Activated T-helper 2 cell treated with anti-CD3 and anti-CD28 coated beads, Interferon-gamma antibody, Interleukin-2, Interleukin-4, amounts not matched to agents 10 μg/mL and 5 μg/mL and 100 μg/mL, durations not matched to agents 14 hours and 24 hours and 36 hours (primary cell): Measurements from ENCODE around the gene WWC2. TPM values are rescaled to one million over a fixed set of nuclear protein-coding genes. Genes with fewer than 3 reads are reported as not detected.

ENCODE experiments used
- DNase-seq: peaks from one replicate; pipeline ENCODE4 v3.0.0; 2021; ENCODE audit warnings: low spot score
- H3K27ac Mint-ChIP-seq: one replicate; pipeline ENCODE4 v1.8.0; 2021; ENCODE audit warnings: mixed read lengths
- H3K27me3 Mint-ChIP-seq: one replicate; pipeline ENCODE4 v1.8.0; 2021; ENCODE audit warnings: low read depth, mixed read lengths
- H3K36me3 Mint-ChIP-seq: one replicate; pipeline ENCODE4 v1.8.0; 2021; ENCODE audit warnings: low read depth, mixed read lengths
- H3K4me1 Mint-ChIP-seq: one replicate; pipeline ENCODE4 v1.8.0; 2021; ENCODE audit warnings: low read depth, mixed read lengths
- H3K4me3 Mint-ChIP-seq: one replicate; pipeline ENCODE4 v1.8.0; 2021; ENCODE audit warnings: low read depth, mild to moderate bottlenecking, moderate library complexity, mixed read lengths
- H3K9me3 Mint-ChIP-seq: one replicate; pipeline ENCODE4 v1.8.0; 2021; ENCODE audit warnings: mixed read lengths
- intact Hi-C: fragments of 100-400 bp; cut with micrococcal nuclease; formaldehyde crosslinking; loops from one replicate; pipeline ENCODE4 v1.15.1; 2023
- total RNA-seq: library from RNA; stranded (reverse); gene quantifications from 2 replicates; pipeline ENCODE4 v1.2.3, GENCODE V29; 2022

Gene WWC2
- total RNA-seq, 1 donor from 2014 or later = 0.50 TPM

DNA sequence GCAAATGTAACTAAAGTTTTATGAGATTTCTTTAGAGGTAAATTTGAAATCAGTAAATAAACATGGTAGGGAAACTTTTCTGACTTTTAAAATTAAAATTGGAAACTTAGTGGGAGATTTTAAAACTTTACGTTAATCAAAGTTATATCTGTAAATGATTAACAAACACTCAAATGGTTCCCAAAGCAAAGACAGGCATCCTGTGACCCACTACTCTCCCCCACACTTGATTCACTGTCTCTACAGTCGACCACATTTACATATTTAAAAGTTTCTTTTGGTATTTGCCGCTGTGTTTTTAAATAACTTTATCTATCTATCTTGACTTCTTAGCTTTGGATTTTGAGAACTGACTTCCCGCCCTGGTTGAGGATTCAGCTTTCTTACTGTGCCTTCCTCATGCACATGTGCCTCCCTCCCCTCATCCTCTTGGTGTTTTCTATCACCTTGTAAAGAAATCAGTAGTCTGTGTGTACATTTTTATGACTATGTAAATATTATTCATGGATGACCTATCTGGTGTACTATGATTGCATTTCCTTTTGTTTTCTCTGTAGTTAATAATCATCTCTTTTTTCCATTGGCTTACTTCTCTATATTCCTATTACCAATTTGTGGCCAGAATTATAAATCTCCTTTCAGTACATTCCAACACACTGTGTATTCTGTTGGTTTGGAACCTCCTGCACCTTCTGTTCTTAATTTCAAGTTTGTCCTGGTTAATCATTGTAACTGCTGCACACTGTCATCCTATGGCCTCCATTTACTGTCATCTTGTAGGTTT lies 72.6 kb downstream of the WWC2 start:
- intact Hi-C loops = no loop called here
- peaks cover 36% of the 10 kb centered on the region for H3K27me3 Mint-ChIP-seq
- H3K9me3 Mint-ChIP-seq = no peaks in the 10 kb centered on the region
- no peak overlapping the region for H3K27ac Mint-ChIP-seq
- no peak for DNase-seq
- H3K36me3 Mint-ChIP-seq = no peaks in the 10 kb centered on the region
- no peak overlapping the region for H3K4me3 Mint-ChIP-seq
- no peaks in the 10 kb centered on the region for H3K4me1 Mint-ChIP-seq

DNA sequence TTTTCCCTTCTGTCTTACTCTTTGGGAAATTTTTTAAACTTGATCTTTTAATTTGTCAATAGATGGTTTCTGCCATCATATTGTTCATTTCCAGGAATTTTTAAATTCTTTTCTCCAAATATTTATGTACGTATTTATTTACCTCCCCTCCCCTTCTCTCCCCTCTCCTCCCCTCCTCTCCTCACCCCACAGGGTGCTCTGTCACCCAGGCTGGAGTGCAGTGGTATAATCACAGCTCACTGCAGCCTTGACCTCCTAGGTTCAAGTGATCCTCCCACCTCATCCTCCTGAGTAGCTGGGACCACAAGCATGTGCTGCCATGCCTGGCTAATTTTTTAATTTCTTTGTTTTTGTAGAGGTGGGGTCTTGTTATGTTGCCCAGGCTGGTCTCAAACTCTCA lies 73.8 kb downstream of the WWC2 start:
- Mint-ChIP-seq H3K9me3 (no peaks in the 10 kb centered on the region), H3K4me1 (no peaks in the 10 kb centered on the region)

DNA sequence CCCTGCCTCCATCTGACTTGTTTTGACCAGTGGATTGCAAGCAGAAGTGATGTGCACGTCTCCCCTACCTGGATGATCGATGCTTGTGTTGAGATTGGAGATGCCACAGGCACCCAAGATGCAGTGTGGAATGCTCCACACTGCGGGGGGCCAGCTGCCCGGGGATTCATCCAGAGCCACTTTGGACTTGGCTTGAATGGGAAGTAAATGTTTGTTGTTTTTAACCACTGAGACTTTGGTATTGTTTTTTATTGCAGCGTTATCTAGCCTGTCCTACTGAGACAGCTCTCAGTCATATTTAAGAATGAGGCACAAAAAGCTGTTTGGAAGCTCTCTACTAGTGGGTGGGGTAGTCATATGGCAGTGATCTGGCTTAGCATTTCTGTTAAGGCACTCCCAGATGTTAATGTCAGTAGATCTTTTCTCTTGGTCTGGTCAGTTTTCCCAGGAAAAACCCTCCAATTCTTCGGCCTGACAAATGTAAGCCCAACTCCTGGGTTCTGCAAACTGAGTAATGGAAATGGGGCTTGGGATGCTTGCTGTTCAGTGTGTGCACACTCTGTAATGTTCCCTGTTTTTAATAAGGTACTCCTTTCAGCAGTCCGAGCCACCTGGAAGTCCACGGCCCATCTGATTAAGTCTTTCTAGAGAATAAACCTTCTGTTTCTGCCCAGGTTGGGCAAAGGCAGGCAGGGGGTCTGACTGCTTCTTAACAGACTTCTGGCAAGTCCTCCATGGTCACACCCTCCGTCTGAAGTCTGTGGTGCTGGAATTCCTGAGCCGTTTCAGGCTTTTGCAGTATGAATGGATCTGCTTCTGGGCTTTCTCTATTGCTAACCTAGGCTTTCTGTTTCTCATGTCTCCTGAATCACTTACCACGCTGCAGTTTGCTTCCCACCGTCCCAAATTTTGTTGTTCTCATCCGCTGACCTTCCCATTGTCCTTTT lies 74.8 kb downstream of the WWC2 start:
- intact Hi-C loops = no loop called here
- Mint-ChIP-seq H3K36me3 (no peaks in the 10 kb centered on the region), H3K4me3 (no peak overlapping the region)

More for the DNA sequence above, 73.8 kb downstream of the WWC2 start:
- H3K36me3 Mint-ChIP-seq = no peaks in the 10 kb centered on the region
- no peak overlapping the region for H3K27ac Mint-ChIP-seq
- no peak overlapping the region for H3K4me3 Mint-ChIP-seq
- H3K27me3 Mint-ChIP-seq = peaks cover 36% of the 10 kb centered on the region
- intact Hi-C loops = no loop called here
- no peak for DNase-seq

DNA sequence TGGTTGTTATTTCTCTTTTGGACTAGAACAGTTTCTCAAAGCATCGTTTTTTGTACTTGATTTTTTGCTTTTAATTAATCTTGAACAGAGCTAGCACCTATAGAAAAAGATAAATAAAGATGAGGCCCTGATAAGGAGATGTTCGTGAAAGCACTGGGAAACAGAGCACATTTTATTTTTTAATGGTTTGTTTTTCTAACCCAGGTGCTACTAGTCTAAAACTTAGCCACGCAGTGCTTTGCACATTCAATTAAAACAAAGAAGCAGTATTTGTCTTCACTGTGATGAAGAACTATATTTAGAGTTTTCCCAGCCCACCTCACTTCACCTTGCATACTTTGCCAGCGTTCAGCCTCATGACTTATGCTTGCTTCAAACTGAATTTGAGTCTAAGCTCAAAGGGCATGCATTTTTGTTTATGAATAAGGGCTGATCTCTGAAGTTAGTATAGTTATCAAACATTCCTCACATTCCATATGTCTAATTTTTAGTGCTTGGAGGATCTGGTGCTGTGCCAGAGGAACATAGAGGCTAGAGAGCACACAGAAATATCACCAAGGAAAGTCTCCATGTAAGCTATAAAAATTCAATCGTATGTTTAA lies 76.7 kb downstream of the WWC2 start:
- intact Hi-C loops = no loop called here
- no peaks in the 10 kb centered on the region for H3K9me3 Mint-ChIP-seq
- H3K27me3 Mint-ChIP-seq = peaks cover 56% of the 10 kb centered on the region

More for the DNA sequence above, 74.8 kb downstream of the WWC2 start:
- Mint-ChIP-seq H3K4me1 (no peaks in the 10 kb centered on the region), H3K27ac (no peak overlapping the region), H3K27me3 (peaks cover 41% of the 10 kb centered on the region), H3K9me3 (no peaks in the 10 kb centered on the region)
- no peak for DNase-seq

DNA sequence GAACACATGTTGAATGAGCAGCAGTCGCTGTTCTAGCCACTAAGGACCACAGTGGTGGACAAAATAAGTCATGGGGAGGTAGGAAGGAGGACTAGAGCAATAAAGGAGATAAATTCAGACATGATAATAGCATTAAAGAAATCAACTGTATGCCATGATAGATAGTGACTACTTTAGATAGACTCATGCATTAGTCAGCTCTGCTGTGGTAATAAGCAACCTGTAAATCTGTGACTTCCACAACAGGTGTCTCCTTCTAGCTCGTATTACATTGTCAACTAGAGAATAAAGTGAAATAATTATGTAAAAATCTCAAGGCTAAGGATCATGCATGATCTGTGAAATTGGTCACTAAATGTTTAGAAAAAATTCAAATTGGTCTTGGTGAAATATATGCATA lies 77.9 kb downstream of the WWC2 start:
- Mint-ChIP-seq H3K4me1 (no peaks in the 10 kb centered on the region), H3K27me3 (peaks cover 58% of the 10 kb centered on the region), H3K9me3 (no peaks in the 10 kb centered on the region), H3K36me3 (no peaks in the 10 kb centered on the region), H3K27ac (no peak overlapping the region), H3K4me3 (no peak overlapping the region)
- no peak for DNase-seq
- intact Hi-C loops = no loop called here

More for the DNA sequence above, 76.7 kb downstream of the WWC2 start:
- Mint-ChIP-seq H3K36me3 (no peaks in the 10 kb centered on the region), H3K4me1 (no peaks in the 10 kb centered on the region), H3K27ac (no peak overlapping the region), H3K4me3 (no peak overlapping the region)
- DNase-seq = no peak

- peaks cover under 1% of the 10 kb centered on the region for H3K4me1 Mint-ChIP-seq
- no peak overlapping the region for H3K27ac Mint-ChIP-seq
- peaks cover 60% of the 10 kb centered on the region for H3K27me3 Mint-ChIP-seq
- intact Hi-C loops = no loop called here
- H3K9me3 Mint-ChIP-seq = no peaks in the 10 kb centered on the region
- no peak for DNase-seq
- H3K4me3 Mint-ChIP-seq = no peak overlapping the region
- no peaks in the 10 kb centered on the region for H3K36me3 Mint-ChIP-seq
Measured at GRCh38 chr4:183178201-183178600, 79.1 kb downstream of the WWC2 start.

- DNase-seq = no peak
- peaks cover 55% of the 10 kb centered on the region for H3K27me3 Mint-ChIP-seq
- no peaks in the 10 kb centered on the region for H3K36me3 Mint-ChIP-seq
- H3K9me3 Mint-ChIP-seq = peaks cover 8% of the 10 kb centered on the region
- peaks cover 13% of the 10 kb centered on the region for H3K4me1 Mint-ChIP-seq
- intact Hi-C loops = no loop called here
- no peak overlapping the region for H3K4me3 Mint-ChIP-seq
- H3K27ac Mint-ChIP-seq = no peak overlapping the region
Measured at GRCh38 chr4:183180096-183180495, 81.0 kb downstream of the WWC2 start.

- intact Hi-C loops = no loop called here
Measured at GRCh38 chr4:183180621-183181020, 81.6 kb downstream of the WWC2 start.

DNA sequence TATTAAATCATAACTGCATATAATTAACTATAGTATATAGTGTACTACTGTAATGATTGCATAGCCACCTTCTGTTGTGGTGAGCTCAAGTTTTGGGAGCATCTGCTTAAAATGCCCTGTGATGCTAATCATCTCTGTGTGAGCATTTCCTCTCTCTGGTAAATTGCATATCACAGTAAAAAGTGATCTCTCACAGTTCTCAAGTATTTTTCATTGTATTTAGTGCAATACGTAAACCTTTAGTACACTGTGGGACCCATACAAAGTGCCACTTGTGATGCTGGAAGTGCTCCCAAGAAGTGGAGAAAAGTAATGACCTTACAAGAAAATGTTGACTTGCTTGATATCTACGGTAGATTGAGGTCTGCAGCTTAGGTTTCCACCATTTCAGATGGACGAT lies 82.0 kb downstream of the WWC2 start:
- no peak overlapping the region for H3K27ac Mint-ChIP-seq
- DNase-seq = no peak
- no peak overlapping the region for H3K4me3 Mint-ChIP-seq
- peaks cover 8% of the 10 kb centered on the region for H3K9me3 Mint-ChIP-seq
- H3K4me1 Mint-ChIP-seq = peaks cover 18% of the 10 kb centered on the region
- no peaks in the 10 kb centered on the region for H3K36me3 Mint-ChIP-seq
- peaks cover 54% of the 10 kb centered on the region for H3K27me3 Mint-ChIP-seq
- intact Hi-C loops = no loop called here

More at GRCh38 chr4:183180621-183181020, 81.6 kb downstream of the WWC2 start:
- Mint-ChIP-seq H3K4me3 (no peak overlapping the region), H3K36me3 (no peaks in the 10 kb centered on the region), H3K27me3 (peaks cover 55% of the 10 kb centered on the region), H3K27ac (no peak overlapping the region), H3K4me1 (peaks cover 18% of the 10 kb centered on the region), H3K9me3 (peaks cover 8% of the 10 kb centered on the region)
- DNase-seq = no peak

GRCh38 chr4:183182873-183183725 lies 84.0 kb downstream of the WWC2 start:
- intact Hi-C loops = no loop called here
- peaks cover 58% of the 10 kb centered on the region for H3K27me3 Mint-ChIP-seq
- H3K36me3 Mint-ChIP-seq = no peaks in the 10 kb centered on the region
- no peak overlapping the region for H3K4me3 Mint-ChIP-seq
- no peak overlapping the region for H3K27ac Mint-ChIP-seq
- H3K4me1 Mint-ChIP-seq = peaks cover 18% of the 10 kb centered on the region
- peaks cover 8% of the 10 kb centered on the region for H3K9me3 Mint-ChIP-seq
- DNase-seq = no peak

GRCh38 chr4:183183906-183184535 lies 85.0 kb downstream of the WWC2 start:
- Mint-ChIP-seq H3K4me1 (peaks cover 18% of the 10 kb centered on the region), H3K27me3 (peaks cover 60% of the 10 kb centered on the region), H3K9me3 (peaks cover 8% of the 10 kb centered on the region), H3K27ac (no peak overlapping the region), H3K4me3 (no peak overlapping the region), H3K36me3 (no peaks in the 10 kb centered on the region)
- DNase-seq = no peak
- intact Hi-C loops = loop anchor here (2.0 kb wide), 1 partner anchor 209 kb away; no protein-coding TSS in a partner anchor
